ENCODE results near the gene BMF. TPM values are rescaled to one million over a fixed set of nuclear protein-coding genes. Genes with fewer than 3 reads are reported as not detected.
A peak's percentile ranks its signal among the peaks of the same experiment; 100 is the strongest.

The BMF gene
- total RNA-seq, 2 donors from 2014 or later, result 13.1 to 32.5 TPM

GRCh38 chr15:40111888-40112287, 3.2 kb upstream of the BMF start:
- ATAC-seq (ENCODE audit: insufficient number of reproducible peaks, low FRiP score, low read depth), result no peak

GRCh38 chr15:40110866-40111550, 2.3 kb upstream of the BMF start:
- H3K36me3 ChIP-seq, result no peaks in the 10 kb centered on the region
- H3K27ac ChIP-seq, result no peak overlapping the region
- ATAC-seq (ENCODE audit: insufficient number of reproducible peaks, low FRiP score, low read depth) (no peak), DNase-seq (ENCODE audit: low spot score) (no peak)
- TF ChIP-seq CTCF (IDR thresholded peaks at IDR 0.05), result no peak
- no peaks in the 10 kb centered on the region for H3K9me3 ChIP-seq
- H3K27me3 ChIP-seq (replicated peaks; ENCODE audit: insufficient read depth), result no peaks in the 10 kb centered on the region
- no peak overlapping the region for H3K4me3 ChIP-seq
- peaks cover 7 to 29% of the 10 kb centered on the region in 2 donors for H3K4me1 ChIP-seq (ENCODE audit: control insufficient read depth in 1 of 2, low read depth in 2 of 2)

More at GRCh38 chr15:40111888-40112287, 3.2 kb upstream of the BMF start:
- no peak for TF ChIP-seq CTCF (IDR thresholded peaks at IDR 0.05)
- Histone ChIP-seq H3K9me3 (no peaks in the 10 kb centered on the region), H3K27ac (no peak overlapping the region), H3K36me3 (no peaks in the 10 kb centered on the region), H3K27me3 (replicated peaks; ENCODE audit: insufficient read depth) (no peaks in the 10 kb centered on the region), H3K4me3 (no peak overlapping the region), H3K4me1 (ENCODE audit: control insufficient read depth in 1 of 2, low read depth in 2 of 2) (peaks cover 3 to 20% of the 10 kb centered on the region in 2 donors)
- DNase-seq (ENCODE audit: low spot score), result no peak

GRCh38 chr15:40108061-40108854, 421 bp downstream of the BMF start:
- ATAC-seq (ENCODE audit: insufficient number of reproducible peaks, low FRiP score, low read depth) (peak; percentile 45), DNase-seq (ENCODE audit: low spot score) (peak; percentile 62)
- H3K9me3 ChIP-seq, result no peaks in the 10 kb centered on the region
- no peak for TF ChIP-seq CTCF (IDR thresholded peaks at IDR 0.05)
- peak overlapping the region; percentile 99 for H3K4me3 ChIP-seq
- no peaks in the 10 kb centered on the region for H3K36me3 ChIP-seq
- peak overlapping the region; percentile 87 to 95 for H3K27ac ChIP-seq
- H3K27me3 ChIP-seq (replicated peaks; ENCODE audit: insufficient read depth), result no peaks in the 10 kb centered on the region
- H3K4me1 ChIP-seq (ENCODE audit: control insufficient read depth in 1 of 2, low read depth in 2 of 2), result peaks cover 31 to 55% of the 10 kb centered on the region in 2 donors

GRCh38 chr15:40106203-40107161, 2.2 kb downstream of the BMF start:
- H3K4me3 ChIP-seq, result peak overlapping the region; percentile 3

More at GRCh38 chr15:40106203-40107161, 2.2 kb downstream of the BMF start:
- Histone ChIP-seq H3K27me3 (replicated peaks; ENCODE audit: insufficient read depth) (no peaks in the 10 kb centered on the region), H3K9me3 (no peaks in the 10 kb centered on the region), H3K4me1 (ENCODE audit: control insufficient read depth in 1 of 2, low read depth in 2 of 2) (peaks cover 49 to 73% of the 10 kb centered on the region in 2 donors), H3K27ac (peak overlapping the region in 1 of 2 donors; percentile 95), H3K36me3 (no peaks in the 10 kb centered on the region)
- TF ChIP-seq CTCF (IDR thresholded peaks at IDR 0.05), result no peak
- no peak for ATAC-seq (ENCODE audit: insufficient number of reproducible peaks, low FRiP score, low read depth)
- DNase-seq (ENCODE audit: low spot score), result no peak

All from thoracic aorta (tissue), 2 donors.